Activated T-cell treated with anti-CD3 and anti-CD28 coated beads, Interleukin-2, amount 50 U/mL, for 4 hours (primary cell): Measurements from ENCODE around the gene IFNGR1. TPM values are rescaled to one million over a fixed set of nuclear protein-coding genes. Genes with fewer than 3 reads are reported as not detected.
A peak's percentile ranks its signal among the peaks of the same experiment; 100 is the strongest.

Source experiments
- ATAC-seq, 2 donors: fragments of 200-7000 bp; cut with Tn5 transposase; one replicate each; pipeline ENCODE4 v1.10.0; 2021
- DNase-seq: peaks from one replicate; pipeline ENCODE4 v3.0.0-alpha.2; 2020
- H3K27me3 Mint-ChIP-seq: one replicate; pipeline ENCODE4 v1.8.0; 2021; ENCODE audit warnings: low read depth, mixed read lengths
- H3K36me3 Mint-ChIP-seq: one replicate; pipeline ENCODE4 v1.8.0; 2022; ENCODE audit warnings: mixed read lengths; ENCODE audit not compliant: insufficient read depth
- H3K4me1 Mint-ChIP-seq: one replicate; pipeline ENCODE4 v1.8.0; 2021; ENCODE audit warnings: low read depth, mixed read lengths
- H3K4me3 Mint-ChIP-seq: one replicate; pipeline ENCODE4 v1.8.0; 2021; ENCODE audit warnings: mild to moderate bottlenecking, moderate library complexity, mixed read lengths
- H3K9me3 Mint-ChIP-seq: one replicate; pipeline ENCODE4 v1.8.0; 2021; ENCODE audit warnings: mixed read lengths
- total RNA-seq, 3 donors: library from RNA; stranded (reverse); gene quantifications; one replicate each; pipeline ENCODE4 v1.2.1, GENCODE V29; 2021

Gene IFNGR1
- total RNA-seq, 3 donors from 2014 or later, result 8.9 to 12.0 (median 11.9) TPM

DNA sequence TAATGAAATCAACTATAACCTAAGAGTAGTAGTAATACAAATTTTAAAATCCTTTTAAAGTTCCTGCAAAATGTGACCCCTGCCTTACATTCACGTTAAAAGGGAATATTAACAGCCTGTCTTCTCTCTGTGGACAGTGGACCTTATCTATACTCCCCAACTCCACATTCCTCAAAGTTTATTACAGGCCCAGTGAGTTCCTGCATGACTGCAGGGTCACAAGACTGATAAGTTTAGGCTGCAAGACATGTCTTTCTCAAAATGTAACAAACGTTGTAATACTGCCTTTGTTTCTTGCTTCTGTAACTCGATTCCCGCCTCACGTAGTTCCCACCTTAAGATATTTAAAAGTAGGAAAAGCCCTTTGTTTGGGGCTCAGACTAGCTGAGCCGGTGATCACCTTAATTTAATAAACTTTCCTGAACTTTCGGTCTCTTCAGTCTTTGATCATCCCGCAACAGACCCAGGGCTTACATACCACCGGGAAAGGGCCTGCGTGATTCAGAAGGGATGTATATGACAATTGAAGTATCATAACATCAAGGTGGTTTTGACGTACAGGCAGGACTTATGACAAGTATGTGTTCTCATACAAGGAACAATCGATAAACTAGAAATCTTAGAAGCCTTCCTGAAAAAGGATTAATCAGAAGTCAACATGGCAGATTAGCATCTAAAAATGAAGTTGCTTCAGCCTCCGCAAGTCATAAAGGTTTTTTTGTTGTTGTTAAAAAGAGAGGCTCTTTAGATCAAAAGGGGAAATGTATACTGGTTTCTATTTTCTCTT, 48.7 kb downstream of the IFNGR1 start:
- Mint-ChIP-seq H3K4me3 (no peak overlapping the region), H3K27me3 (no peaks in the 10 kb centered on the region), H3K36me3 (no peaks in the 10 kb centered on the region), H3K4me1 (peaks cover 19% of the 10 kb centered on the region), H3K9me3 (no peaks in the 10 kb centered on the region)
- no peak for DNase-seq
- ATAC-seq, result no peak

DNA sequence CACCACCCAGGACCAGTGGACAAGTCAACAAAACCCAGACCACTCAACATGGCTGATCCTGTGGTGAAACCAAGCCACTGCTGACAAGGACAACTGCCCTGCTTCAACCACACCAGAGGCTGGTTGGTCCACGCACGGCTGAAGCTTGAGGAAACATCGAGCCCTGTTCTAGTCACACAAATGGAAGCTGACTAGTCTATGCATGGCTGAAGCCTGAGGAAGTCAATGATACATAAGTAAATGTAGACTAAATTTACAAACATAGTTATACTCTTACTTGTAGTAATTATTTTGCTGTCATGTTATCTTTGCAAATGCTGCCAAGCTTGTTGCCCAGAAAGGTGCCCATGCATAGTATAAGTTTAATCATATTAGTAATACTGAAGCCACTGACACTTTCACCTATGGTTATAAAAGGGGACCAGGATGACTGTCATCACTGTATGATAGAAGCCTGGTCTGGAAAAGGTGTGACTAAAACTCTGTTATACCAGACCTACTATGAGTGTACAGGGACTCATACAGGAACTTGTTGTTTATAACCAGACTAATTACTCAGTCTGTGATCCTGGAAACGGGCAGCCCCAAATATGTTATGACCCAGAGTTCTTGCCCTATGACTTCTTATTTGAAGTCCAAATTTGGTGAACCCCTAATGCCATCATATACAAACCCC, 51.3 kb downstream of the IFNGR1 start:
- DNase-seq (no peak), ATAC-seq (peak; percentile 69 to 78)
- Mint-ChIP-seq H3K27me3 (peaks cover 4% of the 10 kb centered on the region), H3K36me3 (no peaks in the 10 kb centered on the region), H3K4me3 (no peak overlapping the region), H3K9me3 (peaks cover 8% of the 10 kb centered on the region), H3K4me1 (peaks cover 30% of the 10 kb centered on the region)

DNA sequence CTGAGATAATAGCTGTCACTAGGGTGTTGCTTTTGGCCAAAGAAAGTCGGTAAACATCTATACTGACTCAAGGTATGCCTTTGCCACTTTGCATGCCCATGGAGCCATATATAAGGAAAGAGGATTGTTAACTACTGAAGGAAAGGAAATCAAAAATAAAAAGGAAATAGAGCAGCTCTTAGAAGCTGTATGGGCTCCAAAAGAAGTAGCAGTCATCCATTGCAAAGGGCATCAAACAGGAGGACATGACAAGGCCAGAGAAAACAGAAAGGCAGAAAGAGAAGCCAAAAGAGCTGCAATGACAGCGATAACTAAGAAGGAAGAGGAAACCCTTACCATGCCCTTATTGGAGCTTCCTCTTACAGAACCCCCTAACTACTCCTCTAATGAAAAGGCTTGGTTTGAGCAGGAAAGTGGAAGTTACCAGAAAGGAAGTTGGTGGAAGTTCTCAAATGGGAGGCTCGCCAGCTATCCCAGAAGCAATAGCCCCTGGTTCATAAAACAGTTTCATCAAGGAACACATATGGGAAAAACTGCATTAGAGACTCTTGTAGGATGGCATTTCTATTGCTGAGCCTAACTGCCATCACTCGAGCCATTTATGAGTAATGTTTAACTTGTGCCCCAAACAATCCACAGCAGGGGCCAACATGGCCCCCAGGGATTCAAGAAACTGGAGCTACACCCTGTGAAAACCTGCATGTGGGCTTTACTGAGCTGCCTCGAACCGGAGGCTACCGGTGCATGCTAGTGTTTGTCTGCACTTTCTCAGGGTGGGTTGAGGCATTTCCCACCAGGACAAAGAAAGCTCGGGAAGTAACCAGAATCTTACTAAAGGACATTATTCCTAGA, 52.7 kb downstream of the IFNGR1 start:
- DNase-seq, result no peak
- peaks cover 8% of the 10 kb centered on the region for H3K9me3 Mint-ChIP-seq
- H3K36me3 Mint-ChIP-seq, result no peaks in the 10 kb centered on the region
- no peak for ATAC-seq
- no peak overlapping the region for H3K4me3 Mint-ChIP-seq
- peaks cover 29% of the 10 kb centered on the region for H3K4me1 Mint-ChIP-seq
- H3K27me3 Mint-ChIP-seq, result peaks cover 4% of the 10 kb centered on the region

DNA sequence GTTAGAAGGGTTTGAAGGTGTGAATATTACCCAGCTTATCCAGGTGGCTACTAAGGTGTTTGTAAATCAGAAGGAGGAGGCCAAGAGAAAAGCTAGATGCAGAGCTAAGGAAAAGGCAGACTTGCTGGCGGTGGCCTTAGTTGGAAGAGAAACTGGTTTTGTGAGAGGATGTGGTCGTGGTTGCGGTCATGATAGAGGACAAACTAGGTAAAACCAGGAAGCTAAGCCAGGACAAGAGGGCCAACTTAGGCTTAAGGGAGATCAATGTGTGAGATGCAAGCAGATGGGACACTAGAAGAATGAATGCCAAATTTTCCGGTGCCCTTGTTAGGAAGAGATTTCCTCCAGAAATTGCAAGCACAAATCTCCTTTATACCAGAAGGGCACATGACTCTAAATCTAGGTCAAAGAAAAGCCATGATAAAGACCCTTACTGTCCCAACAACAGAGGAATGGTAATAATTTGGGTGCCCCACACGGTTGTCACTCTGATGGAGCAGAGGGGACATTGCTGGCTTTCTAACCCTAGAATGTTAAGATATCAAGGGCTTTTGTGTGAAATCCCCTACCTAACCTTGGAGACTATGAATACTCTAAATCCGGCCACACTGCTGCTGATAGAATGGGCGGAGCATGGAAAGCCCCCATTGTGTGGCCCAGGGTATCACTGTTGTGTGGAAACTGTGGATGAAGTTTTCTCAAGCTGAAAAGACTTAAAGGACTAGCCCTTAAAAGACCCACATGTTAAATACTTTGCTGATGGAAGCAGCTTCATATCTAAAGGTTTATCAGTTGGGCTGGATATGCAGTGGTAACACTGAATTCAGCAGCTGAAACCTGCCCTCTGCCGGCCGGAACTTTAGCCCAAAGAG, 53.6 kb downstream of the IFNGR1 start:
- H3K4me3 Mint-ChIP-seq, result no peak overlapping the region
- H3K9me3 Mint-ChIP-seq, result peaks cover 8% of the 10 kb centered on the region
- no peaks in the 10 kb centered on the region for H3K36me3 Mint-ChIP-seq
- peaks cover 6% of the 10 kb centered on the region for H3K27me3 Mint-ChIP-seq
- DNase-seq (peak; percentile 10), ATAC-seq (peak in 1 of 2 donors; percentile 30)
- peaks cover 25% of the 10 kb centered on the region for H3K4me1 Mint-ChIP-seq

DNA sequence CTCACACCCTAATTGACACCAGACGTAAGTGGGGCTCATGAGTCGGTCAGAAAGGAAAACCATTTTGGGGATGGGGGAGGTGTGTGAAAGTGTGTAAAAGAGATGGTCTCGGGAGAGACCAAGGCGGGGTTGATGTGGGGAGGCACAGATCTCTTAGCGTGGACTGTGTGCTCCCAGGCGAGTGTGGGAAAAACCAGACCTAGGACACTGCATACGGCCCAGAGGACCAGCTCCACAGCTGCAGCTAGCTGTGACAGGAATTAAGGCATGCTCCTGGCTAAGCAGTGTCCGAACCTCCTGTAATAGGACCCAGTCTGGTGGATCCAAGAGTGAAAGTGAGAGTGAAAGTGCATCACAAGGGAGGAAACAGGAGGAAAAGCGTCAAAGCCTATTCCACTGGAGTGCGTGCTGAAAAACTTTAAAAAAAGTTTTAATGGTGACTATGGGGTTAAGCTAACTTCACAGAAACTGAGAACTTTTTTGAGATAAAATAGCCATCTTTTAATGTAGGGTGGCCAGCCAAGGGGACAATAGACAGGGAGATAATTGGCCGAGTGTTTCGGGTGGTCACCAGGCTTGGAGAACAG, 55.4 kb downstream of the IFNGR1 start:
- H3K27me3 Mint-ChIP-seq, result peaks cover 10% of the 10 kb centered on the region
- peaks cover 8% of the 10 kb centered on the region for H3K9me3 Mint-ChIP-seq
- H3K36me3 Mint-ChIP-seq, result no peaks in the 10 kb centered on the region
- H3K4me3 Mint-ChIP-seq, result no peak overlapping the region
- ATAC-seq, result no peak
- DNase-seq, result no peak
- H3K4me1 Mint-ChIP-seq, result peaks cover 23% of the 10 kb centered on the region

DNA sequence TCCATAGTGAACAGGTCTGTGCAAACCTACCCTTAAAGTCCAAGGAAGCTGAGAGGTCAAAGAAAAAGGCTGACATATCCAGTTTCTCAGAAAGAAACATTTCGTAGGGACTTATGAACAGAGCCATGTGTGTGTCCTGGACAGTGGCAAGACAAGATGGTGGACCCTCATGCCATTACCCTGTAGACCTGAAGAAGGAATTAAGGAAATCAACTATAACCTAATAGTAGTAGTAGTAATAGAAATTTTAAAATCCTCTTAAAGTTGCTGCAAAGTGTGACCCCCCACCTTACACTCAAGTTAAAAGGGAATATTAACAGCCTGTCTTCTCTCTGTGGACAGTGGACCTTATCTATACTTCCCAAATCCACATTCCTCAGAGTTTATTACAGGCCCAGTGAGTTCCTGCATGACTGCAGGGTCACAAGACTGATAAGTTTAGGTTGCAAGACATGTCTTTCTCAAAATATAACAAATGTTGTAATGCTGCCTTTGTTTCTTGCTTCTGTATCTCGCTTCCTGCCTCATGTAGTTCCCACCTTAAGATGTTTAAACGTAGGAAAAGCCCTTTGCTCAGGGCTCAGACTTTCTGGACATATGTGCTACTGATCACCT, 56.4 kb downstream of the IFNGR1 start:
- peaks cover 8% of the 10 kb centered on the region for H3K9me3 Mint-ChIP-seq
- H3K4me1 Mint-ChIP-seq, result peaks cover 20% of the 10 kb centered on the region
- DNase-seq (no peak), ATAC-seq (no peak)
- H3K4me3 Mint-ChIP-seq, result no peak overlapping the region
- H3K27me3 Mint-ChIP-seq, result peaks cover 10% of the 10 kb centered on the region
- no peaks in the 10 kb centered on the region for H3K36me3 Mint-ChIP-seq

DNA sequence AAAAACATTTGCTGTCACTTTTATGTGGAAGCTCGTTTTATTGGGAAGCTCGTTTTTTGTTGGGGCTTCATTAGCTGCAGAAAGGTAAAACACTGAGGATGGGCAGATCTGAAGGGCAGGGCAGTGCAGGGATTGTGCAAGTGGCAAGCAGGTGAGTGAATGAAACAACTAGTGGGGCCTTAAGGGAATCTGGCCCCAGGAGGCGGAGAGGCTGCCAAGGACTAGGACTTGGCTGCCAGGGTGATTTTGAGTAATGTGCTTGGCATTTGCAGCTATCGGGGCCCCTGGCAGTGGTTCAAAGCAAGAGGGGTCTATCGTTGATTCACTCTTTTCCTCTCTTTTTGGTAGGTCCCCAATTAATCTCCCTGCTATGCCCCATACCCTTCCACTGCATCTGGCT, 57.2 kb downstream of the IFNGR1 start:
- peaks cover 10% of the 10 kb centered on the region for H3K27me3 Mint-ChIP-seq
- H3K4me3 Mint-ChIP-seq, result no peak overlapping the region
- ATAC-seq, result no peak
- no peaks in the 10 kb centered on the region for H3K36me3 Mint-ChIP-seq
- no peak for DNase-seq
- H3K9me3 Mint-ChIP-seq, result peaks cover 8% of the 10 kb centered on the region
- peaks cover 20% of the 10 kb centered on the region for H3K4me1 Mint-ChIP-seq

DNA sequence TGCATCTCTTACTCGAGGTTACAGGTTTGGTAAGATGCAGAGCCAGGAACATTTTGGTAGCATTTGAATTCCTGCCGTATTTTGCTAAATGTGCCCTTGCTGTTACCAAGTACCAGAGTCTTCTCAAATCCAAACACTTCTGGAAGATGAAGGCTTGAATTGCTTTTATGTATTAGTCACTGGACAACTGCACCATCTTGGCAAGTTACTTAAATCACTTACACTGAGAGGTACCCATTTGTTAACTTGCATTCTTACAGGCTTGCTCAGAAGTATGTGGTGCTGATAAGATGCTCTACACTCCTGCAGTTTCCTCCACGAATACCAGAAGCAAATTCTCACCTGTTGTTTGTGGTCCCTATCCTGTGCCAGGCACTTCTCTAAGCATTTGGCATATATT, 58.4 kb downstream of the IFNGR1 start:
- H3K9me3 Mint-ChIP-seq, result peaks cover 8% of the 10 kb centered on the region
- ATAC-seq (no peak), DNase-seq (no peak)
- H3K4me1 Mint-ChIP-seq, result peaks cover 24% of the 10 kb centered on the region
- peaks cover 13% of the 10 kb centered on the region for H3K27me3 Mint-ChIP-seq
- no peaks in the 10 kb centered on the region for H3K36me3 Mint-ChIP-seq
- no peak overlapping the region for H3K4me3 Mint-ChIP-seq

DNA sequence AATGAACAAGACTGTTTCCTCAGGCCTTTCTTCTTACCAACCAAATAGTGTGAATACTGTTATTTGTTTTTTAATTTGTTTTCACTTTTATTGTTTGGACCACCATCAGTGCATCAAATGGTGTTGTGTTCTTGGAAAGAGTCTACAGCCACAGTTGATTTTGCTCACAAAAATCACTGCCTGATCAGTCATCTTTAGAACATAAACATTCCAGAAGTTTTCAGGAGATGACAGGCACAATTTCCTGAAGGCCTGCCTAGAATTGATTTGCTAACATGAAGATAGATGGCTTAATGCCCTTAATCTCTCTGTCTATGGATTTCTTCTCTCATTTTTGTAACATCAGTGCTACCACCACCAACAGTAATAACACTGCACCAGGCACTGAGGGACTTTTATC, 59.3 kb downstream of the IFNGR1 start:
- no peak for ATAC-seq
- H3K4me1 Mint-ChIP-seq, result peaks cover 19% of the 10 kb centered on the region
- H3K36me3 Mint-ChIP-seq, result no peaks in the 10 kb centered on the region
- H3K9me3 Mint-ChIP-seq, result peaks cover 8% of the 10 kb centered on the region
- no peak for DNase-seq
- H3K27me3 Mint-ChIP-seq, result peaks cover 13% of the 10 kb centered on the region
- no peak overlapping the region for H3K4me3 Mint-ChIP-seq

DNA sequence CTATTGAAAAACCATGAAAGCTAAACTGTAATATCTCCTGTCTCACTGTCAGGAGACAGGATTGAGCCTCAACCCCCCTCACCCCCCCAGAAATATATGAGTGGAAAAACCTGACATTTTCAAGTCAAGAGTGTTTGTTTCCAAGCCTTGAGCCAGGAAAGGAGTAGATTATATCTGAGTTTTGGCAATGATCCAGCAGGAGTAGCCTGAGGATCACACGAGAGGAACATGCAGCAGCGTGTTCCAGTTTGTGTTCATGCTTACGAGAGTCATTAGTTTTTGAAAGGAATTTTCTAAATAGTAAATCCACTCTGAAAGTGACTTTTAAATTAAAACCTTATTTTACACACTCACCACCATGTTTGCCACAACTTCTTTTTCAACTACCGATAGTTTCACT, 61.6 kb downstream of the IFNGR1 start:
- no peaks in the 10 kb centered on the region for H3K9me3 Mint-ChIP-seq
- no peak for ATAC-seq
- H3K4me1 Mint-ChIP-seq, result peaks cover 14% of the 10 kb centered on the region
- no peak overlapping the region for H3K4me3 Mint-ChIP-seq
- H3K36me3 Mint-ChIP-seq, result no peaks in the 10 kb centered on the region
- peaks cover 9% of the 10 kb centered on the region for H3K27me3 Mint-ChIP-seq
- no peak for DNase-seq

DNA sequence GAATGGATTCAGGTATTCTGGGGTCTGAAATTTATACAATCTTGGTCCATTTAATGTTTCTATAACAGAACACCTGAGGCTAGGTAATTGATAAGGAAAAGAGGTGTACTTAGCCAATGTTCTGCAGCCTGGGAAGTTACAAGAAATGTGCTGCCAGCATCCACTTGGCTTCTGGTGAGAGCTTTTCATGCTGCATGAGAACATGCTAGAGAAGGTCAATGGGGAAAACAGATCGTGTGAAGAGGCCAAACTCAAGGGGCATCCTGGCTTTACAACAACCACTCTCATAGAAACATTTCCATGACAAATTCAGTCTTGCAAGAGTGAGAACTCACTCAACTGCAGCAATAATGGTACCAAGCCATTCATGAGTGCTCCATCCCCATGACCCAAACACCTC, 62.5 kb downstream of the IFNGR1 start:
- Mint-ChIP-seq H3K9me3 (no peaks in the 10 kb centered on the region), H3K4me1 (peaks cover 14% of the 10 kb centered on the region), H3K27me3 (peaks cover 9% of the 10 kb centered on the region), H3K4me3 (no peak overlapping the region), H3K36me3 (no peaks in the 10 kb centered on the region)
- ATAC-seq (no peak), DNase-seq (no peak)

DNA sequence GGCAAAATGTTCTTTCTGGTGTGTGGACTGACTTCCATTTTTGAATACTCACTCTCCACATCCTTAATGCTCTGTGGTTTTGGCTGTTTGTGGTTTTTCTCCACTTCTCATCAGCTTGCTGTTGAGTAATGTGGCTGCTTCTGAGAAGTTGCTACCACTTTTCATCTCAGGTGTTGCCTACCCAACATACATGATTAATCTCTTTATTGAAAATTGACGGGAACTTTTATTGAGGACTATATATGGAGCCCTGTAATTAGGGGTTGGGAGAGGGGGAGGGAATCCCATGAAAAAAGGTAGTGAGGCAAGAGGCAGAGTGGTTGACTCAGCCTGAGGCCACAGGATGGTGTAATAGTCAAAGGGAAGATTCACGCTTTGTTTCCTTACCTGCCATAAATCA, 63.4 kb downstream of the IFNGR1 start:
- Mint-ChIP-seq H3K36me3 (no peaks in the 10 kb centered on the region), H3K9me3 (peaks cover 7% of the 10 kb centered on the region)

DNA sequence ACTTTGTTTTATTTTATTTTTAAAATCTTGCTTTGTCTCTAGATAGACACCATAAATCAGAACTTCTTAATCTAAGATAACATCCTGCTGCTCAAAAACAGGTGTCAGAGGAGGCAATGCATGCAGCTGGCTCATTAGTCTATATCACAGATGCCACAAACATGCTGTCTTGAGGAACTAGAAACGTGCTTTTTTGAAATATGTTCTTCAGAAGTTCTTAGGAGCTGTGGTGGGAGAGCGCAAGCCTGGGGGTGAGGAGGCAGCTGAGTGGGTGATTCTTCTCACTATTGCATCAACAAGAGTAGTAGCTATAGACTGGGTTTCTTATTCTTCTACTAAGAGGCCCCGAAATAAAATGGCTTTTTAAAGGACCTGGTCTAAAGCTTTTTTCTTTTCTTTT, 69.1 kb downstream of the IFNGR1 start:
- no peak for DNase-seq
- H3K9me3 Mint-ChIP-seq, result peaks cover 7% of the 10 kb centered on the region
- no peaks in the 10 kb centered on the region for H3K4me1 Mint-ChIP-seq
- no peaks in the 10 kb centered on the region for H3K27me3 Mint-ChIP-seq
- no peaks in the 10 kb centered on the region for H3K36me3 Mint-ChIP-seq
- no peak overlapping the region for H3K4me3 Mint-ChIP-seq
- ATAC-seq, result no peak

More for the DNA sequence above, 63.4 kb downstream of the IFNGR1 start:
- Mint-ChIP-seq H3K4me1 (peaks cover 14% of the 10 kb centered on the region), H3K4me3 (peak overlapping the region; percentile 27), H3K27me3 (peaks cover 7% of the 10 kb centered on the region)
- DNase-seq, result no peak
- peak; percentile 90 to 92 for ATAC-seq
